ENCODE results near the gene SLC22A15. TPM values are rescaled to one million over a fixed set of nuclear protein-coding genes. Genes with fewer than 3 reads are reported as not detected.

SLC22A15 gene
- total RNA-seq, result 7.0 and 8.1 TPM in 2 replicates

DNA sequence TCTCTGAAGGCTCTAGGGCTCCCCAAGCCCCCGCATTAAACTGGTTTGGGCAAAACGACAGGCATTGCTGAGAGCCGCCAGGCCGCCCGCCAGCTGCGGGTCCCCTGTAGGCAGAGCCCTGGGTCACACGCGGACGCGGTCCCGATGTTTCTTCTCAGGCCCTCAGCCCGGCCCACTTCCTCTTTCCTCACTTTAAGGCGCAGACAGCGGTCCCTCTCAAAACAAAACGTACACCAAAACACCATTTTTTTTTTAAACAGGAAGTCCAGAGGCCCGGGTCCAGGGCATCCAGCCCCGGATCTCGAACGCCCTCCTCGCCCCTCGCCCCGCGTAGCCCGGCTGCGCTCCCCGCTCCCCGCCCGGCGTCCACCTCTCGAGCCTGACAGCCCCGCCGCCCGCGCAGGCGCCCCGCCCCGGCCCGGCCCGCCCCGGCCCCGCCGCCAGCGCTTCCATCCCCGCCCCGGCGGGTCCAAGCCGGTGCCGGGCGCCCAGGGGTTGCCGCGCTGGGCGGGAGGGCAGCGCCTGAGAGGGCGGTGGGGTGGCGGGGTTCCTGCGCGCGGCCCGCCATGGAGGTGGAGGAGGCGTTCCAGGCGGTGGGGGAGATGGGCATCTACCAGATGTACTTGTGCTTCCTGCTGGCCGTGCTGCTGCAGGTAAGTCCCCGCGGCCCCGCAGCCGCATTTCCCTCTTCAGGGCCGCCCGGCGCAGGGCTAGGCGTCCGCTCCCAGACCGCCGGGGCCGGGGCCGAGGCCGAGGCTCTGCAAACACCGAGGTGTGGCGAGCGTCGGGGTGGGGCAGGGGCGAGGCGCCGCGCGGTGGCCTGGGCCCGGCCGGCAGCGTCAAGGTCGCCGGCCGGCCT is at the start of gene SLC22A15:
TSS of gene SLC22A15 (plus strand) at position 452 of the 859 bp plus-strand sequence. CDS start at position 567, 115 bp downstream.

DNA sequence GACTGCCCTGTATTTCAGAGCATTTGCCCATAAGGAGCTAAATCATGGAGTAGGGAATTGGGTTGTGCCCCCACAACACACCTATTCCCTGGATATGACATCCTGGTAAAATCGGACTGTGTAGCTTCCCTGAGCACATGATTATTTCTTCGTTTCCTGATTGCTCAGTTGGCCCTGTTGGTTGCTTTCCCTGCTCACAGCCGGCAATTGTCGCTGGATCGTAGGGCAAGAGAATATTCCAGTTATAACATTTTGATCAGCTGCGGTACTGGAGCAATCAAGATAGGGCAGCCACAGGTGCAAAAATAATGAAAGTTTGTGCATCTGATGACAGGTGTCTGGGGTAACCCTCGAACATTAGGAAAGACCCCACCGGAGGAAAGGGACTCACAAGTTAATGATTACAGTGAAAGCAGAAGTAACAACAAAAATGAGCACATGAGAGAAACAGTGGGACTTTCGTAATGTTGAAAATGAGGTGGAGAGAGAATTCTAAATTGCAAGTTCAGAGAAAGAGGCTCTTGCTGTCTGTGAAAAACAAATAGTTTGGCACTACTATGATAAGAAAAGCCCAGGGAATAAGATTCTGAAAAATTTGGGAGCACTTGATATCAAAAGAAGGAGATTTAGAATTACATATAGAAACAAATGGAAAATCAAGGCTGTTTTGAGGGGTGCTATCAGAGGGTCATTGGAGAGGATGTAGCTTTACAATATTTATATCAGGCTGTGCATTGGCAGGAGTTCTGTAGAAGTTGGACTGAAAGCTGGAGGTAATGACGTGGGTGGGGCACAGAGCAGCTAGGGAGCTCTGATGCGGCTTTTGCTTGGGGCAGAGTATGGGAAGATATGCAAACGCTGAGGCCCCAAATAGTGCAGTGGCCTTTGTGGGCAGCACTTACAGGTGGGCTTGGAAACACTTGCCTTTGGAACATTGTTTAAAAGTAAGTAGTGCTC is 134.5 kb downstream of the SLC22A15 start, which contains the start of gene MAB21L3:
TSS of gene MAB21L3 (plus strand) at position 833 of the 957 bp plus-strand sequence. CDS start 1,217 bp downstream, outside the sequence.

Other genes starting within 250 kb of the SLC22A15 start
- gene CASQ2, start 207.8 kb upstream of the SLC22A15 start, total RNA-seq, result not detected in 2 replicates
- not detected in 2 replicates for gene NHLH2, start 135.4 kb upstream of the SLC22A15 start, total RNA-seq
- under 0.01 and 0.37 TPM in 2 replicates for gene MAB21L3, start 134.9 kb downstream of the SLC22A15 start, total RNA-seq